Left kidney (tissue), 2 donors: ENCODE results near the gene CHCHD4. TPM values are rescaled to one million over a fixed set of nuclear protein-coding genes. Genes with fewer than 3 reads are reported as not detected.

Experiments used
- DNase-seq: peaks from one replicate; pipeline ENCODE4 v3.0.0-alpha.2; 2013
- polyA plus RNA-seq: library from polyadenylated mRNA; unstranded; fragments of 120-200 nt; gene quantifications from one replicate; pipeline ENCODE4 v1.2.1, GENCODE V29; 2013; ENCODE audit not compliant: insufficient read length

Gene CHCHD4
- polyA plus RNA-seq, 1 donor, result 16.7 TPM

DNA sequence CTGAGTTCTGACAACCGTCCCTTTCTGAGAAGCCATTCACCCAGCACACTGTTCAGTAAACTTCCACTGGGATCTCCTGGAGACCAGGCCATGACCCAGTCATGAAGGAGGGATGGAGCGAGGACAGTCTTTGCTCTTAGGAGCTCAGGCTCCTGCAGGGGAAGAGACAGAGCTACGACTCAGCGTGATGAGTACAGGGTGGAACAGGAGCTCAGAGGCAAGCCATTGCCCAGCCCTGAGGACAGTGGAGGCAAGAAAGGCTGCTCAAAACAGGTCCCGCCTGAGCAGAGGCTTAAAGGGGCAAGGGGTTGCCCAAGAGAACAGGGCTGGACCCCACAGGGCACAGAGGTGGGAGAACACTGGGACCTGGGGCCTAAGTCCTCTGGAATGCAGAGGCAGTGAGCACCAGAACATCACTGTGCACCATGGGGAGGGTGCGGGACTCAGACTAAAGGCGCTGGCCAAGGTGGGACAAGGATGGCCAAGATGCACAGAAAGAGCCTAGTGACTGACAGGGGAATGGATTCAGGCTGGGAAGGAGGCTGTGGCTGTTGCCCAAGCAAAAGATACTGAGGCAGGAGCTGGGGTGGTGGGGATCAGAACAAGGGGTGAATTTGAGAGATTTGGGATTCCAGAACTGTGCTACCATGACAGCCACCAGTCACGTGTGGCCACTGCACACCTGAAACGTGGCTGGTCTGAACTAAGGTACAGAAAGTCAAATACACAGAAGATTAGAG, 26.0 kb upstream of the CHCHD4 start:
- DNase-seq, result no peak

GRCh38 chr3:14150078-14150477, 25.4 kb upstream of the CHCHD4 start:
- no peak for DNase-seq

DNA sequence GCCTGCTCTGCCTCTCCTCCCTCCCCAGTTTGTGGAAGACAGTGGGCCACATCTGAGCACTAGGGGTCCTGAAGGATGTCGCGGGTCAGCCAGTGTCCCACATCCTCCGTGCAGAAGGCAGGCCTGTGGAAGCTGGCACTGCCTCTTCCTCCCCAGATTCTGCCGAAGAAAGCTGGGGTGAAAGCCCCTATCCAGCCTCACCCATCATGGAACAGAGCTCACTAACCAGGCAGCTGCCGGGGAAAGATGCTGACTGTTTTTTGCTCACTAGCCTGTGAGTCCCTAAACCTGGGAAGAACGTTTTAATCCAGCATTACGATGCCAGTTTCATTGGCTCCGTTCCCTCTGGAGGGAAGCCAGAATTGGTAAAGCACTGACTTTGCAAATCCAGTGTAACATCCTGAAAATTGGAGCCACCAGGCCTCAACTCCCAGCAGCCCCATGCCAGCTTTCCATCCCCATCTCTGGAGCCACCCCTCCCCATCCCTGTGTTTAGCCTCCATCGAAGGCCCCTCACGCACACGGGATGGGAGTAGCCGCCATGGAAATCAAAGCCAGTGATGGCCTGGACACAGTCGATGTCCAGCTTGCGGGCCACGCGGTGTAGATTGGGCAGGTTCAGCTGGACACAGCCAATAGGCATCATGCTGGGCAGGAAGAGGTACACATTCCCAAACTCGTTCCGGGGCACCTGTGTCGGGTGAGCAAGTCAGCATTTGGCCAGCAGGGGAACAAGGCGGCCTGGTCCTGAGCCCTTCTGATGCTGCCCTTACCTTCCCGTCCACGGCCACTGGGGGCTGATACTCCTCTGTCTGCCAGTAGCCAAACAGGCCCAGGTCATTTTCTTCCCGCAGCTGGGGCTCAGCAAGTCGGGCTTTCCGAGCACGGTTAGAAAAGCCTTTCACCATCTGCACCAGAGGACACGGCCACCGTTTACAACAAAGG, 23.6 kb upstream of the CHCHD4 start:
- no peak for DNase-seq

DNA sequence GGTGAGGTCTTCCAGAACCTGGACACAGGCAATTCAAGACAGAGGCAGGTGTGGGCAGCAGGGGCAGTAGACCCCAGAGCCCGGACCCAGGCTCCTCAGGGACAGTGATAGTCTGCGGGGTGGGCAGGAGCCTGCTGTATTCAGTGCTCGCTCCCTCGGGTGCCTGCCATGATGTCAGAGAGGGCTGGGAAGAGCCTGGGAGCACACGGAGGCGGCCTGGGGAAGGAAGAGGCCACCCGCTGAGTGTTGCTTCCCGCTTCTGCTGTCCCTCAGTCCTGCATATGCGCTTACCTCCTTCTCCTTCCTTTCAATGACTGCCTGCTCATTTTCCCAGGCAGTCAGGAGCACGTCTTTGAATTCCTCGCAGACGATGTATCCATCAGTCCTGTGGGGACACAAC, 22.9 kb upstream of the CHCHD4 start:
- DNase-seq, result no peak

DNA sequence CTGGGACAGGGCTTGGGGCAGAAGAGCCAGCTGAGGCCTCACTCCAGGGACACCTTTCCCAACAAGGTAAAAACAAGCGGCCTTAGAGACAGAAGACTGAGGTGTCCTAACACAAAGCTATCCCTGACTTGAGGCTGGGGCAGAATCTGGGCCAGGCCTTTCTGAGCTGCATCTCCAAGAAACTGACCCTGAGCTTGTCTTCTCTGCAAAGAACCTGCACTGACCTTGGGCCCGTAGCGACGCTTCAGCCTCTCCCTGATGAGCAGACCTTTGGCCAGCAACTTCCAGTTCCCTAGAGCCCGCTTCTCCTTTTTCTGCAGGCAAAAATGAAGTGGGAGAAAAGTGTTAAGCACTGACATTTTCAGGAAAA, 22.4 kb upstream of the CHCHD4 start:
- no peak for DNase-seq

DNA sequence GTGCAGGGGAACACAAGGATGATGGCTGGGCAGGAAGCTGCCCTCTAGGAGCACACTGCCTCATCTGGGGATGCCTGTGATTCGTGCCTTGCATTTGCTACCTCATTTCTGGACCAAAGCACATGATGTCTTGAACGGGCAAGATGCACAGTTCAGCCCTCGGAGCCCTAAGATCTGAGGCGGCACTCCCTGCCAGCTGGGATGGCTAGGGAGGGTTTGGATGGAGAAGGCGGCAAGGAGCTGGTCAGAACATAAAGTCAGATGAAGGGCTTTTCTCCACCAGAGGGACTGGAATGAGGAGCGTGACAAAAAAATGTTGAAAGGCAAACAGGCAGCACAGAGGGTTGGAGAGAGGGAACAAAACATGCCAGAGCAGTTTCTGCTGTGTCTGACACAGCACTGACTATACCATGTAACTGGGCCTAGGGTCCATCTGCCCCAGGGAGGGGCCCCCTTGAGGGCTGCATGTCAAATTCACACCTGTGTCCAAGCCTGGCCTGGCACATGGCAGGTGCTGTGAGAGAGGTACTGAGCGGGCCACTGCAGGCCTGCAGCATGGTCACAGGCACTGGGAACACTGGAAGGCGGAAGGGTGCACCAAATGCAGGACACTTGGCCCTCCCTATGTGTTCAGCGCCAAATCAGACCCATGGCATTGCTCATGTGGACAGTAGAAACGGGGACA, 21.9 kb upstream of the CHCHD4 start:
- no peak for DNase-seq

GRCh38 chr3:14145670-14146380, 21.2 kb upstream of the CHCHD4 start:
- no peak for DNase-seq

DNA sequence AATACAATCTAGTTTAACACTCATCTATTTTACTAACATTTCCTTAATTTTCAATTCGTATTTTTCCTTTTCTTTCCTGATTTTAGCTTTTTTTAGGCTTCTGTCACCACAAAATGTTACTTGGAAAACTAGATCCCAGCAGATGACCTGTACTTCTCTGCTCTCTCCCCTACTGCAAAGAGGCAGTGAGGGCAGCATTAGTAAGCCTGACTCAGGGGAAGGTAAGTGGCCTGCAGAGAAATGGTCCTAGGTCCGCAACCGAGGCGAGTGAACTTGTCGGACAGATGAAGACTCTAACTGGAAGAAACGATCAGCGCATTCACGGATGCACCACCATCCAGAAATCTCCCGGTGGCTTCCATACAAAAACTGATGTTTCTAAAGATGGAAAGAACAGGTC, 20.6 kb upstream of the CHCHD4 start:
- DNase-seq, result no peak

DNA sequence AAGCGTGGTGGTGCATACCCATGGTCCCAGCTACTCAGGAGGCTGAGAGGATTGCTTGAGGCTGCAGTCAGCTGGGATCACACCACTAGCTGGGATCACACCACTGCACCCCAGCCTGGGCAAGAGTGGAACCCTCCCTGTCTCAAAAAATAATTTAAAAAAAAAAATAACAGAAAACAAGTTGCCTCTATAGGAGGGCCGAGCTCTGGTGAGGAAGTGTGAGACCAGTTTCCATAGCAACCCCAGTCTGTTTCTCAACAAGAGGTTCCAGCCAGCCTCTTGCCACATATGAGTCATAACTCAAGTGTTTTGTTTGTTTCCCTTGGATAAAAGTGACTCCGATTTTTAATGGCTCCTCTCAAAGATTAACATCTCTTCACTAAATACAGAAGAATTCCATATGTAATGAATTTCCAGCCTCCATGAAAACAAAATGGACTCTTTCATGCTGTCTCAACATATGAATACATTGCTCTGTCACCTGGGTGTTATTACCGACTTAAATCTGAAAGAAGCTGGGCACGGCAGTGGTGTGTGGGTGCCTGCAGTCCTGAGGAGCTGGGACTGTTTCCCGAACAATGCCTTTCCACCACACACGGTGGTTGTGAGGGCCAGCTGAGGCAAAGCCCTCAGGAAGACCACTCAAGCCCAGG, 19.9 kb upstream of the CHCHD4 start:
- peak; percentile 88 for DNase-seq

DNA sequence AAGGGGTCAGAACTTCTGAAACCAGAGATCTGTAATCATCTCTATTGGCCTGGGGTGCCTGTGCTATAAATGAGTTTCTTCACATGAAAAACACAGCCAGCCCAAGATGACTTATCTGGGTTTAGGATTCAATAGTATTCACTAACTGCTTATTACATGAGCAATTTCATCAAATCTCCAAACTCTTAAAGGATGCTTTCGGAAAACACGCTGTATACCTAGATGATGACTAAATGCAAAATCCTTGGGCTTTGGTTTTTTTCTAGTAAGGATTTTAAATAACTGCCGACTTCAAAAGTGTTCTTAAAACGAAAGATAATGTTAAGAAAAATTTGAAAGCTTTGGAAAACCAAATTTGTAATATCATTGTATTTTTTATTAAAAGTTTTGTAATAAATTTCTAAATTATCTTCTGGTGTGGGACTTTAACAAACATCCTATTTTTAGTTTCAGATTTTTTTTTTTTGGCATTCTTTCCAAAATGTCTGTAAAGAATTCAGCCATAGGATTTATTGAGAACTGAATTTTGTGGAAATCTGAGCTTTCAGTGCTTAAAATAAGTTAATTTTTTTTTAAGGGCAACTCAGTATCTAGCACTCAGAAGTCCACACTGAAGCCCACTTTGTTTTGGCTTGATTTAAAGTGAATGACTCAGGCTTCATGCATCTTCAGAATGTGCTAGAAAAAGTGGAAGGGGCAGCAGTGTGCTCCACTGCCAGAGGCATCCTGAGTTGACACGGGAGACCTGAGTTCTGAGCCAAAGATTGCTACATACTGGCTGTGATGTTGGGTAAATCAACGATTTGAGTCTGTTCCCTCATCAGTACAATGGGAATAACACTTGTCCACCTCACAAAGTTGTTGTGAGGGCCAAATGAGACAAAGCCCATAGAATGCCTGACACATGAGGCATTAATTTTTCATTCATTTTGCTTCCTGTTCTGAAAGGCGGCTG, 18.9 kb upstream of the CHCHD4 start:
- no peak for DNase-seq

GRCh38 chr3:14142567-14143270, 18.0 kb upstream of the CHCHD4 start:
- no peak for DNase-seq

GRCh38 chr3:14141602-14142341, 17.1 kb upstream of the CHCHD4 start:
- no peak for DNase-seq

- no peak for DNase-seq
These were observed 16.5 kb upstream of the CHCHD4 start for GRCh38 chr3:14141144-14141543.

DNA sequence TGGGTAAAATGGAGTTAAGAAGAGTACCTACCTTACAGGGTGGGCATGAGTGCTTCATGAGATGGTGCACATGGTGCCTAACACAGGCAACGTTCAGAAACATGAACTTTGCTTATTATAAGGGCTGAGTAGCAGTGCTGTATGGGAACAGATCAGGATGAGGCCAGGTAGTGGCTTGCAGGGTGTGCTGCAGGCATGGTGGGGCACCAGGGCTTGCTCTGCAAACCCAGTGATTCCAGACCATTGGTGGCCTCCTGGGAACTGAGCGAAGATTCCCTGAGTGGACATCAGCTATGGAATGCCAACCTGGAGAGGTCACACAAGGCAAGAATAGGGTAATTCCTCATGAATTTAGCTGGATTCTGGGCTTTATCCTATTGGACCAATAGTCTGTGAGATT, 16.0 kb upstream of the CHCHD4 start:
- no peak for DNase-seq

GRCh38 chr3:14139771-14140170, 15.1 kb upstream of the CHCHD4 start:
- no peak for DNase-seq

GRCh38 chr3:14138878-14139655, 14.4 kb upstream of the CHCHD4 start:
- DNase-seq, result no peak

GRCh38 chr3:14138109-14138877, 13.6 kb upstream of the CHCHD4 start:
- no peak for DNase-seq
